Activated naive CD8-positive, alpha-beta T cell treated with anti-CD3 and anti-CD28 coated beads, Interleukin-2, amount 10 ng/mL, durations not matched to agents 7 days and 5 days (primary cell): ENCODE data around the gene ANXA4. TPM values are rescaled to one million over a fixed set of nuclear protein-coding genes. Genes with fewer than 3 reads are reported as not detected.
"Not testable (repeated sequence)": the region's sequence is repeated elsewhere in the genome, so short reads cannot be mapped to it uniquely, and the experiment has no call there.

Experiments used
- ATAC-seq: fragments of 150-1000 bp; cut with Tn5 transposase; one replicate; pipeline ENCODE4 v1.10.0; 2021; ENCODE audit warnings: low read depth, moderate library complexity
- POLR2A ChIA-PET: fragments of 350-600 bp; sonication (Branson Sonifier 250); formaldehyde crosslinking; loops from one replicate; lab custom pipeline; 2021; ENCODE audit warnings: antibody characterized with exemption; lab: Charles Lee
- DNase-seq: peaks from one replicate; pipeline ENCODE4 v3.0.0; 2021
- H3K27ac Mint-ChIP-seq: one replicate; pipeline ENCODE4 v1.8.0; 2022; ENCODE audit warnings: mild to moderate bottlenecking, mixed read lengths
- H3K27me3 Mint-ChIP-seq: one replicate; pipeline ENCODE4 v1.8.0; 2022; ENCODE audit warnings: mild to moderate bottlenecking, moderate library complexity, mixed read lengths
- H3K36me3 Mint-ChIP-seq: one replicate; pipeline ENCODE4 v1.8.0; 2021; ENCODE audit warnings: mild to moderate bottlenecking, mixed read lengths
- H3K4me1 Mint-ChIP-seq: one replicate; pipeline ENCODE4 v1.8.0; 2021; ENCODE audit warnings: mixed read lengths
- H3K4me3 Mint-ChIP-seq: one replicate; pipeline ENCODE4 v1.8.0; 2022; ENCODE audit warnings: mild to moderate bottlenecking, moderate library complexity, mixed read lengths
- H3K9me3 Mint-ChIP-seq: one replicate; pipeline ENCODE4 v1.8.0; 2021; ENCODE audit warnings: mixed read lengths
- total RNA-seq, 2 experiments: library from RNA; stranded (reverse); gene quantifications; one replicate each; pipeline ENCODE4 v1.2.3, GENCODE V29; 2021

The ANXA4 gene
- total RNA-seq, 2 experiments from 2014 or later = 40.9 to 41.2 TPM

GRCh38 chr2:69797836-69798289 lies 55.9 kb downstream of the ANXA4 start:
- ATAC-seq (no peak), DNase-seq (no peak)
- H3K4me3 Mint-ChIP-seq = peak overlapping the region; percentile 43
- H3K27me3 Mint-ChIP-seq = no peaks in the 10 kb centered on the region
- H3K9me3 Mint-ChIP-seq = no peaks in the 10 kb centered on the region
- POLR2A ChIA-PET = no interaction called here
- H3K36me3 Mint-ChIP-seq = peaks cover 12% of the 10 kb centered on the region
- H3K4me1 Mint-ChIP-seq = peaks cover 16% of the 10 kb centered on the region
- H3K27ac Mint-ChIP-seq = no peak overlapping the region

- peaks cover 14% of the 10 kb centered on the region for H3K36me3 Mint-ChIP-seq
- peak overlapping the region; percentile 39 for H3K27ac Mint-ChIP-seq
- POLR2A ChIA-PET = no interaction called here
- no peaks in the 10 kb centered on the region for H3K9me3 Mint-ChIP-seq
- H3K4me1 Mint-ChIP-seq = peaks cover 19% of the 10 kb centered on the region
- peak; percentile 23 for ATAC-seq
- peak overlapping the region; percentile 61 for H3K4me3 Mint-ChIP-seq
- no peaks in the 10 kb centered on the region for H3K27me3 Mint-ChIP-seq
- DNase-seq = no peak
These were observed 56.5 kb downstream of the ANXA4 start for GRCh38 chr2:69798290-69798908.

DNA sequence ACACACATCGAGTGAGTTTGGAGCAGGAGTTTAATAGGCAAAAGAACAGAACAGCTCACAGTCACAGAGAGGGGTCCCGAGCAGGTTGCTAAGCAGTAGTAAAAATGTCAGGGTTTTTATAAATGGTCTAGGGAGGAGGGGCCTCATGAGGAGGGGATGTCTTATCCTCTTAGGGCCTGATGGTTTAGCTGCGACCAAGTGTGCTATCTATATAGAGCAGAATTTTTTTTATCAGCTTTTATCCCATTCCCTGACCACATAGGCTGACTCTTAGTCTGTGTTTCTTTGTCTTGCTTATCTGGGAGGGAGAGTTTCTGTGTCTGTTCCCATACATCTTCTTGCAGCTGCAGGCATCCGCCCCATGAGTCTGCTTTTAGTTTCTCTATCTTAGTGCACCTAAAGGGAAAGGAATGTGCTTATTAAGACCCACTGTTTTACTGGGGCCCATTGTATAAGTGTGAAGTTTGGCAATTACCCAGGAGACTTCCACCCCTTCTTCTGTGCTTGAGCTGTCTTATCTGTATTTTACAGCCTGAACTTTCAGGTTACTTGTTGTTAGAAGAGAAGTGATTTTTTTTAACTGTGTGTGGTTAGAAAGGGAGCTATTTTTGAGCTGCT lies 57.1 kb downstream of the ANXA4 start:
- peak; percentile 46 for ATAC-seq
- Mint-ChIP-seq H3K4me3 (peak overlapping the region; percentile 61), H3K27ac (peak overlapping the region; percentile 28), H3K4me1 (peaks cover 22% of the 10 kb centered on the region), H3K36me3 (peaks cover 18% of the 10 kb centered on the region), H3K9me3 (no peaks in the 10 kb centered on the region), H3K27me3 (no peaks in the 10 kb centered on the region)
- DNase-seq = no peak
- POLR2A ChIA-PET = no interaction called here

DNA sequence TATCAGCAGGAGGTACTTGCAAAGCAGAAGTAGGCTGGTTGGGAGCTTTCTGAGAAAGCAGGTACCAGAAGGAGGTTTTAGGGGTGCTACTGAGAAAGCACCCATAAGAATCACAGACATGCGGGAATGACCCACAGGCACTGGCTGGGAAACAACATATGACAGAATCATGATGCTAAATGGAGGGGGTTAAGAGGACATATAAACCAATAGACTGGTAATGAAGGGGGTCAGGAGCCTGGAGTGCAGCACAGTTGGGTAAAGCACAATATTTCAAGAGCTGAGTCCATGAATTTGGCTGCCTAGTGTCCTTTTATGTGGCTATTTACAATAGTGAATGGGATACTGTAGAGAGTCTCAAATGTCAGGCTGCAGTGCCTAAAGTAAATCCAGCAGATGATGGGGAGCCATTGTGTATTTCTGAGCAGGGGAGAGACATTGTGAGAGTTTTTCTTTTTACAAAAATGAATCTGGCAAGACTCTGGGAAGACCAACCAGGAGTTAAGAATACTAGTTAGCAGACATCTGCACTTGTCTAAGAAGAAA lies 59.9 kb downstream of the ANXA4 start:
- H3K27ac Mint-ChIP-seq = peak overlapping the region; percentile 27
- POLR2A ChIA-PET = interaction anchor here (0.9 kb wide), 1 partner anchor 27 kb away, joined by 4 read pairs; the partner anchor contains the start of gene GMCL1
- ATAC-seq (no peak), DNase-seq (no peak)
- no peak overlapping the region for H3K4me3 Mint-ChIP-seq
- no peaks in the 10 kb centered on the region for H3K27me3 Mint-ChIP-seq
- H3K9me3 Mint-ChIP-seq = no peaks in the 10 kb centered on the region
- peaks cover 28% of the 10 kb centered on the region for H3K4me1 Mint-ChIP-seq
- H3K36me3 Mint-ChIP-seq = peaks cover 28% of the 10 kb centered on the region

GRCh38 chr2:69802781-69803367 lies 60.9 kb downstream of the ANXA4 start:
- Mint-ChIP-seq H3K36me3 (peaks cover 28% of the 10 kb centered on the region), H3K4me1 (peaks cover 26% of the 10 kb centered on the region)
- DNase-seq, H3K9me3 Mint-ChIP-seq, ATAC-seq, H3K27me3 Mint-ChIP-seq, H3K27ac Mint-ChIP-seq, H3K4me3 Mint-ChIP-seq: not testable (repeated sequence)
- POLR2A ChIA-PET = interaction anchor here (0.6 to 0.9 kb wide), 3 partner anchors 26 to 163 kb away, joined by 3 to 4 read pairs (median 4); partner anchors contain the start of gene GMCL1

DNA sequence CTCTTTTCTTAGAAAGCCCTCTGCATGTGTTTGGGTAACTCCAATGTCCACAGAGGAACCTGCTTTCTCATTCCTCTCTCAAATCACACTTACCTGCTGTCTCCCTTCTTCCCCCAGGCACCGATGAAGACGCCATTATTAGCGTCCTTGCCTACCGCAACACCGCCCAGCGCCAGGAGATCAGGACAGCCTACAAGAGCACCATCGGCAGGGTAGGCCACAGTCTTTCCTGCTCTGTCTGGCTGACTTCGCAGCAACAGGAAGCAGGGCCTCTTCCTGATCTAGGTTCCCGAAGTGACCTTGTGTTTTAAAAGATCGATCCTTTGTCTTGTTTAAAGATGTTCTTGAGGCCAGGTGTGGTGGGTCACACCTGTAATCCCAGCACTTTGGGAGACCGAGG lies 62.5 kb downstream of the ANXA4 start:
- peaks cover 14% of the 10 kb centered on the region for H3K4me1 Mint-ChIP-seq
- no peak for DNase-seq
- H3K27me3 Mint-ChIP-seq = no peaks in the 10 kb centered on the region
- peak overlapping the region; percentile 82 for H3K27ac Mint-ChIP-seq
- POLR2A ChIA-PET = no interaction called here
- peak overlapping the region; percentile 37 for H3K4me3 Mint-ChIP-seq
- no peaks in the 10 kb centered on the region for H3K9me3 Mint-ChIP-seq
- ATAC-seq = no peak
- H3K36me3 Mint-ChIP-seq = peaks cover 28% of the 10 kb centered on the region

- Mint-ChIP-seq H3K36me3 (peaks cover 26% of the 10 kb centered on the region), H3K9me3 (no peaks in the 10 kb centered on the region), H3K4me1 (peaks cover 14% of the 10 kb centered on the region), H3K4me3 (no peak overlapping the region), H3K27ac (no peak overlapping the region), H3K27me3 (no peaks in the 10 kb centered on the region)
- POLR2A ChIA-PET = interaction anchor here (0.8 kb wide), 1 partner anchor 14 kb away, joined by 3 read pairs; no protein-coding TSS in a partner anchor
- DNase-seq (no peak), ATAC-seq (no peak)
These were observed 64.0 kb downstream of the ANXA4 start for GRCh38 chr2:69805887-69806286.

GRCh38 chr2:69807821-69808540 lies 66.0 kb downstream of the ANXA4 start:
- no peak overlapping the region for H3K27ac Mint-ChIP-seq
- no peaks in the 10 kb centered on the region for H3K9me3 Mint-ChIP-seq
- peaks cover 22% of the 10 kb centered on the region for H3K36me3 Mint-ChIP-seq
- H3K4me3 Mint-ChIP-seq = no peak overlapping the region
- DNase-seq (no peak), ATAC-seq (no peak)
- POLR2A ChIA-PET = interaction anchor here (0.5 kb wide), 1 partner anchor 75 kb away, joined by 3 read pairs; no protein-coding TSS in a partner anchor
- H3K4me1 Mint-ChIP-seq = peaks cover 12% of the 10 kb centered on the region
- no peaks in the 10 kb centered on the region for H3K27me3 Mint-ChIP-seq

DNA sequence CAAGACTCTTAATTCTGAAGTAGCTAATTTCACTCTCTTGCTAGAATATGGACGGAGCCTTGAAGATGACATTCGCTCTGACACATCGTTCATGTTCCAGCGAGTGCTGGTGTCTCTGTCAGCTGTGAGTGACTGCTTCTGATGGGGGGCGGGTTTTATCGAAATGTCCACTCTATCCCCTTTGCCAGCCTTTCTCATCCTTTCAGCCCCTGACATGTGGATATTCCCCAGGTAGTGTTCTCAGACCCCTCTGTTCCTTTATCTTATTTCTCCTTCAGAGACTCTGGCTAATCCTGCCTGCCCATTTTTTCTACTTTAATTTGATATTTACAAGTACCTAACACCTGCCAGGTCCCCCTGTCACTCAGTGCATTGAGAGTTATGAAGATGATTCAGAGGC lies 68.6 kb downstream of the ANXA4 start:
- Mint-ChIP-seq H3K36me3 (peaks cover 13% of the 10 kb centered on the region), H3K4me3 (no peak overlapping the region), H3K4me1 (no peaks in the 10 kb centered on the region), H3K27me3 (no peaks in the 10 kb centered on the region), H3K27ac (no peak overlapping the region), H3K9me3 (no peaks in the 10 kb centered on the region)
- DNase-seq (no peak), ATAC-seq (no peak)
- POLR2A ChIA-PET = no interaction called here

DNA sequence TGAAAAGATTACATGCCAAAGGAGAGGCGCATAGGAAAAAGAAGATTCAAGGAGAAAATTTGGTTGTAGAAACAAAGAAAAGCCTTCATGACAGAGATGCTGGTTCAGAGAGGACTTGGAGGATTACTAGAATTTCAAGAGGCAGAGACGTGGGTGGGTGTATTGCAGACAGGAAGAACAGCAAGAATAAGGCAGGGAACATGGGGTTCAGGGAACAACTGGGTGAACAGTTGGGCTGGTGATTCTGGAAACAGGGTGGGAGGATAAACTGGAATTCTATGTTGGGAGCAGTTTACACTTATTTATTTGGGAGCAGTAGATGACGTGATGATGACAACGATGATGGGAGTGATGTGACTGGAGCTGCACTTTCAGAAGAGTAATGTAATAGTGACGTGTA lies 69.1 kb downstream of the ANXA4 start:
- Mint-ChIP-seq H3K4me1 (no peaks in the 10 kb centered on the region), H3K27ac (no peak overlapping the region), H3K4me3 (no peak overlapping the region), H3K27me3 (no peaks in the 10 kb centered on the region), H3K36me3 (peaks cover 11% of the 10 kb centered on the region), H3K9me3 (no peaks in the 10 kb centered on the region)
- ATAC-seq (no peak), DNase-seq (no peak)
- POLR2A ChIA-PET = no interaction called here

DNA sequence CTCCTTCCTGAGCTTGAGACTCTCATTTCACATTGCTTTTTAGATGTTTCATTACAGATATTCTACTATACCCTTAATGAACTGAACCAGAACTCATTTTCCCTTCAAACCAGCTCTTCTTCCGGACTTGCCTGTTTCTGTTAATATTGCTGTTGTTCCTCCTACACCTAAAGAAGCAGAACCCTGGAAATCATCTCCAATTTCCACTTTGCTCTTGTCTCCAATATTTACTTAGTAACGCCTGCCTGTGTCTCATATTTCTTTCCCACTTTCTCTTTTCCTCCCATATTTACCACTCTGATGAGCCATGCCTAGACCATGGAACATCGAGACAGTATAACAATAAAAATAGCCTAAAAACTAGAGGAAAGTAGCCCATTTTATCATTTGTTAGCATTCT lies 69.7 kb downstream of the ANXA4 start:
- Mint-ChIP-seq H3K9me3 (no peaks in the 10 kb centered on the region), H3K36me3 (peaks cover 8% of the 10 kb centered on the region), H3K27me3 (no peaks in the 10 kb centered on the region), H3K27ac (no peak overlapping the region), H3K4me3 (no peak overlapping the region), H3K4me1 (peaks cover 2% of the 10 kb centered on the region)
- POLR2A ChIA-PET = no interaction called here
- ATAC-seq (no peak), DNase-seq (no peak)

GRCh38 chr2:69815717-69816116 lies 73.8 kb downstream of the ANXA4 start:
- Mint-ChIP-seq H3K27me3 (no peaks in the 10 kb centered on the region), H3K4me3 (no peak overlapping the region), H3K36me3 (peaks cover 22% of the 10 kb centered on the region), H3K9me3 (no peaks in the 10 kb centered on the region), H3K4me1 (peaks cover 4% of the 10 kb centered on the region), H3K27ac (no peak overlapping the region)
- ATAC-seq (no peak), DNase-seq (no peak)
- POLR2A ChIA-PET = interaction anchor here (0.6 kb wide), 1 partner anchor 37 kb away, joined by 6 read pairs; no protein-coding TSS in a partner anchor
